Measurements from ENCODE around the gene CLCN1.

CLCN1 gene

DNA sequence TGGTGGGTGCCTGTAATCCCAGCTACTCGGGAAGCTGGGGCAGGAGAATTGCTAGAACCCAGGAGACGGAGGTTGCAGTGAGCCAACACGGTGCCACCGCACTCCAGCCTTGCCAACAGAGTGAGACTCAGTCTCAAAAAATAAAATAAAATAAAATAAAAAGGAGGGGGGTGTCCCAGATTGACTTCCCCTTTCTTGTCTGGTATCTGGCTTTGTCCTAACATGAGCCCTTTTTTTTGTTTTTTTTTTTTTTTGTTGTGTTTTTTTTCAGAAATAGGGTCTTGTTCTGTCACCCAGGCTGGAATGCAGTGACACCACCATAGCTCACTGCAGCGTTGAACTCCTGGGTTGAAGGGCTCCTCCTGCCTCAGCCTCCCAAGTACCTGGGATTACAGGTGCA, 23.0 kb upstream of the CLCN1 start:
- DNase-seq (ENCODE audit: low read depth) = no peak
- no peak overlapping the region for H3K4me3 ChIP-seq (replicated peaks; ENCODE audit: low read depth, low read length)
- no peak for TF ChIP-seq CTCF (IDR thresholded peaks at IDR 0.05; ENCODE audit: low read length, missing control alignments)

DNA sequence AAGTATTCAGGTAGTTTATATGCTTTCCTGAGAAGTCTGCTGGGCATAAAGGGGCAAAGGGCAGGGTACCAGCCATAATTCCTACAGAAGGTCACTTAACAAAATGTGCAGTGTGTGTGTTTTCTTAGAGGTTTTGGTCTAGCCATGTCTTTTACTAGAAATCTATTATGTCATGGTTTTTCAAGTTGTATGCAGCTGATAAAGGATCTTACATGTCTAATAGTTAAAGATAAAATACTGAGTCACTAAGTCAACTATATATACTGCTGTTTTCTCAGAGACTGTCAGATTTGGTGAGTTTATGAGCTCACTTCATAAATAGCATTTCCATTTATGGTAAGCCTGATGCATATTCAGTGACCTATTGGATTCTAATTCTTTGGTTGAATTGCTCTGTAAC, 20.0 kb upstream of the CLCN1 start:
- peak; percentile 52 for DNase-seq (ENCODE audit: low read depth)
- H3K4me3 ChIP-seq (replicated peaks; ENCODE audit: low read depth, low read length) = no peak overlapping the region
- TF ChIP-seq CTCF (IDR thresholded peaks at IDR 0.05; ENCODE audit: low read length, missing control alignments) = no peak

DNA sequence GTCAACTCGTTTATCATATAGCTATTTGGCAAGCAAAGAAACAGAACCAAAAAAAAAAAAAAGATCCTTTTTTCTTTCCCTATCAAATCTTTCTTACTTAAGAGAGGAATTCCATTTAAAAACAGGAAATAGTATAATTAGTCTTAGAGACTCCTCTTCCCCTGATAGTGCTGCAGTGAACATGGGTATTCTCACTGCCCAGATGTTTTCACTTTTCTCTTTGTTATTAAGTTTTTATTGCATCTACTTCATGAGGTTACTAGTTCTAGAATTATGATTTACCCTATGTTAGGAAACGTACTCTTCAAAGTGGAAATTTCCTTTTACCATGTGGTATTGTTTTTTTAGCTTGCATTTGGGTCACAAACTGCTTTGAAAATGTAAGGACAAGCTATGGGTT, 19.2 kb upstream of the CLCN1 start:
- no peak overlapping the region for H3K4me3 ChIP-seq (replicated peaks; ENCODE audit: low read depth, low read length)
- DNase-seq (ENCODE audit: low read depth) = no peak
- TF ChIP-seq CTCF (IDR thresholded peaks at IDR 0.05; ENCODE audit: low read length, missing control alignments) = no peak

- DNase-seq (ENCODE audit: low read depth) = no peak
- no peak overlapping the region for H3K4me3 ChIP-seq (replicated peaks; ENCODE audit: low read depth, low read length)
- no peak for TF ChIP-seq CTCF (IDR thresholded peaks at IDR 0.05; ENCODE audit: low read length, missing control alignments)
Measured at GRCh38 chr7:143299346-143299745, 16.6 kb upstream of the CLCN1 start.

DNA sequence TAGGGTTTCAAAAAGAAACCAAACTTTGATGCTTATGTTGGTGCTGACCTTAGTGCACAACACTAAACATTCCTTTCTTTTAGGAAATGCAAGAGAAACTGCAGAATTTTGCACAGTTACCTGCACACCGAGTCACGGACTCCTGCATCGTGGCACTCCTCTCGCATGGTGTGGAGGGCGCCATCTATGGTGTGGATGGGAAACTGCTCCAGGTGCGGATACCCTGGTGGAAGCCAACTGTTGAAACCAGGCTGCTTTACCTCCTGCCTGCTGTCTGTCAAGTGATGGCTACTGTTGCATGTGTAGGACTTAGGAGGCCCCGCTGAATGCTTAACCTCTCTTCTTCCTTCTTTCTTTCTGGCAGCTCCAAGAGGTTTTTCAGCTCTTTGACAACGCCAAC, 16.1 kb upstream of the CLCN1 start:
- no peak overlapping the region for H3K4me3 ChIP-seq (replicated peaks; ENCODE audit: low read depth, low read length)
- DNase-seq (ENCODE audit: low read depth) = no peak
- peak; percentile 62 for TF ChIP-seq CTCF (IDR thresholded peaks at IDR 0.05; ENCODE audit: low read length, missing control alignments)

DNA sequence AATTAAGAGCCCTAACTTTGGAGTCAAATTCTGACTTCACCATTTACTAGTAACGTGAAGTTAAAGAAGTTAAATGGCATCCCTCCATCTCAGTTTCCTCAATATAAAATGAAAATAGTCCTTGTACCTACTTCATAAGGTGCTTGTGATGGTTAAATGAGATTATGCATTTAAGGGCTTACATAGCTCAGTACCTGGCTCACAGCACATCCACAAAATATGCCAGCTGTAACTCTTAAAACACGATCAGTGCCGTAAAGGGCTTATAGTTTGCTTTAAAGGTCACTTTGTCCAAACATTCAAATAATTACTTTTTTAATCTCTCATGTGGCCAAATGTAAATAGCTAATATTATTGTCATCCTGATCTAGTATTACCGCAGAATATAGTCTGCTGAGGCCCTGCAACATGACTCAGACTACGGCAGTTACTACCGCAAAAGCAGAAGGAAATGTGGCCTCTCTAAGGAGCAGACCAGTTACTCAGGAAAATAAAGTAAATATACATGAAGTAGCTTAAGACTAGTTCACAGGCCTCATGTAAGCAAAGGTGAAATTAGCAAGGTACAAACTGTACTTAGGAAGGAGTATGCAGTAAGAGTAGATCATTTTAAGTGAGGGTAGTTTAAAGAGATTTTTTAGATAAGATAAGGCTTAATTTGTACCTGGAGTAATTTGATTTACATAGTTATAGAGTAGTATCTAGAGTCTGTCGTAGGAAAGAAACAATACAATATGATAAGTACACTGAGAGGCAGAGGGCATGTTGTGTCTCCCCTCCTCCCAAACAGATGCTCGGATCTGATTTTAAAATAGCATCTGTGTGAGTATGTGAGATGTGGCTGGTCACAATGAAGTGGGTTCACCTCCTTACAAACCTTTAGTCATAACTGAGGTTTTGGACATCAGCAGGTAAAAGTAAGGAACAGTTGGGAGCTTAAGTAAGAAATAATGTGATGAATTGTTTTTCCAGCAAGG, 14.7 kb upstream of the CLCN1 start:
- no peak for DNase-seq (ENCODE audit: low read depth)
- H3K4me3 ChIP-seq (replicated peaks; ENCODE audit: low read depth, low read length) = no peak overlapping the region
- TF ChIP-seq CTCF (IDR thresholded peaks at IDR 0.05; ENCODE audit: low read length, missing control alignments) = no peak

DNA sequence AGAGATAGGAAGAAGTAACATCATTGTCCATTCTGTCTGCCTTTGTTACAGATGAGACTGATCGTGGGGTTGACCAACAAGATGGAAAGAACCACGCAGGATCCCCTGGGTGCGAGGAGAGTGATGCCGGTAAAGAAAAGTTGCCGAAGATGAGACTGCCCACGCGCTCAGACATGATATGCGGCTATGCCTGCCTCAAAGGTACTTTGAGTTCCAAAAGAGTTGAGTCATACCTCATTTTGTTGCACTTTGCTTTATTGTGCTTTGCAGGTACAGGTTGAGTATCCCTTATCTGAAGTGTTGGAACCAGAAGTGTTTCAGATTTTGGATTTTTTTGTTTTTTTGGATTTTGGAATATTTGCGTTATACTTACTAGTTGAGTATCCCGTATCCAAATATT, 12.2 kb upstream of the CLCN1 start:
- TF ChIP-seq CTCF (IDR thresholded peaks at IDR 0.05; ENCODE audit: low read length, missing control alignments) = no peak
- no peak for DNase-seq (ENCODE audit: low read depth)
- H3K4me3 ChIP-seq (replicated peaks; ENCODE audit: low read depth, low read length) = no peak overlapping the region
